Panc1 (cell line): ENCODE results near the gene RIPPLY1.

Experiments used
- CTCF ChIP-seq: fragments of 450-650 bp; IDR thresholded peaks from 2 replicates; pipeline ENCODE4 v1.5.1; 2017; ENCODE audit warnings: mild to moderate bottlenecking
- REST ChIP-seq, 2 experiments: IDR thresholded peaks; 2 replicates each; pipeline ENCODE4 v1.6.1; 2011 to 2012; ENCODE audit warnings: low read depth in 2 of 2, control low read depth in 1 of 2, low read length in 1 of 2, mild to moderate bottlenecking in 1 of 2, moderate library complexity in 1 of 2; ENCODE audit not compliant: insufficient read depth in 1 of 2
- SIN3A ChIP-seq: IDR thresholded peaks from 2 replicates; pipeline ENCODE4 v1.6.1; 2012; ENCODE audit warnings: low read depth, mild to moderate bottlenecking, low read length, moderate library complexity, borderline replicate concordance; ENCODE audit not compliant: insufficient read depth

GRCh38 chrX:106894392-106894909 lies 8.7 kb downstream of the RIPPLY1 start:
- TF ChIP-seq CTCF (peak; percentile 92), SIN3A (no peak), REST (IDR thresholded peaks at IDR 0.05; ENCODE audit: insufficient read depth in 1 of 2, low read depth in 2 of 2, low read length in 1 of 2) (no peak)
